Limb (tissue), 2 donors: ENCODE results near the gene LRRC9.

Experiments used
- DNase-seq, 2 donors: peaks; one replicate each; pipeline ENCODE4 v3.0.0-alpha.2; 2016; ENCODE audit errors: extremely low spot score in 2 of 2

Gene LRRC9

DNA sequence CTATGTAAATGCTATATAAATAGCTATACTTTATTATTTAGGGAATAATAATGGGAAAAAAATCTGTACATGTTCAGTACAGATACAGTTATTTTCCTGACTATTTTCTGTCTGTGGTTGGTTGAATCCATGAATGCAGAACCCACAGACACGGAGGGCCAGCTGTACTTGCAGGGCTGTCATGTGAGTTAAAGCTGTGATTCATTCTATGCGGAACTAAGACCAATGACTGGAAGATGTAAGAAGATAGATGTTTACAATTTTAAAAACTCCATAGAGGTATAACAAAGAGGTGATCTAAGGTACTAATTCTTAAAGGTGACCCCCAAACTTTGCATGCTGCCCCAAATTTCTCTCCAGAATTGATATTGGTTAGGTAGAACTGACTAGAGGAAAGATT is 186.4 kb downstream of the LRRC9 start:
- DNase-seq, result no peak

DNA sequence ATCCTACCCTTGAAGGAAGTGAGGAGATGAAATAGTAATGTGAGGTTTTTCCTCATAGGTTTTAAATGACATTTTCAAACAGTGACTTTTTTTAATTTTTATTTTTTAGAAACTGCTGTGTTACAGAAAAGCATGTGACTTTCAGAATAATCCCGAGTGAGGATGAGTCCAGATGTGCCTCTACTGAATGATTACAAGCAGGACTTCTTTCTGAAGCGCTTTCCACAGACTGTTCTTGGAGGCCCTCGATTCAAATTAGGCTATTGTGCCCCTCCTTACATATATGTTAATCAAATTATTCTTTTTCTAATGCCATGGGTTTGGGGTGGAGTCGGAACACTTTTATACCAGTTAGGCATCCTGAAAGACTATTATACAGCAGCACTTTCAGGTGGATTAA is 187.5 kb downstream of the LRRC9 start:
- no peak for DNase-seq

DNA sequence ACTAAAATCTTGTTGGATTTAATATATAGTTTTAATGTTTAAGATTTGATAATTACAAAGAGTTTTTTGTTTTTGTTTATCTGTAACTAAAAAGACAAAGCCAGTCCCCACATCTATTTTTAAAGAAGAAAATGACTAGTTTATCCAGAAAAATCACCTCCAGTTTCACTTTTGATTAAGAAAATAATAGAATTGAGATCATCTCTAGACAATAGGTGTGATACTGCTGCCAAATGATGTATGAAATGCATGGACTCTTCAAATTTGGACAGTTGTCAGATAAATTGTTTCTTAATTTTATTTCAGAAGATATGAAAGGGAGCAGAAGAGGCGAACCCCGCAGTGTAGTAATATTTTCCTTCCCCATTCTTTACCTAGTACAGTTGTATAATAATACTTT is 191.8 kb downstream of the LRRC9 start:
- DNase-seq, result no peak
